ENCODE results near the gene TSPAN9.

DNA sequence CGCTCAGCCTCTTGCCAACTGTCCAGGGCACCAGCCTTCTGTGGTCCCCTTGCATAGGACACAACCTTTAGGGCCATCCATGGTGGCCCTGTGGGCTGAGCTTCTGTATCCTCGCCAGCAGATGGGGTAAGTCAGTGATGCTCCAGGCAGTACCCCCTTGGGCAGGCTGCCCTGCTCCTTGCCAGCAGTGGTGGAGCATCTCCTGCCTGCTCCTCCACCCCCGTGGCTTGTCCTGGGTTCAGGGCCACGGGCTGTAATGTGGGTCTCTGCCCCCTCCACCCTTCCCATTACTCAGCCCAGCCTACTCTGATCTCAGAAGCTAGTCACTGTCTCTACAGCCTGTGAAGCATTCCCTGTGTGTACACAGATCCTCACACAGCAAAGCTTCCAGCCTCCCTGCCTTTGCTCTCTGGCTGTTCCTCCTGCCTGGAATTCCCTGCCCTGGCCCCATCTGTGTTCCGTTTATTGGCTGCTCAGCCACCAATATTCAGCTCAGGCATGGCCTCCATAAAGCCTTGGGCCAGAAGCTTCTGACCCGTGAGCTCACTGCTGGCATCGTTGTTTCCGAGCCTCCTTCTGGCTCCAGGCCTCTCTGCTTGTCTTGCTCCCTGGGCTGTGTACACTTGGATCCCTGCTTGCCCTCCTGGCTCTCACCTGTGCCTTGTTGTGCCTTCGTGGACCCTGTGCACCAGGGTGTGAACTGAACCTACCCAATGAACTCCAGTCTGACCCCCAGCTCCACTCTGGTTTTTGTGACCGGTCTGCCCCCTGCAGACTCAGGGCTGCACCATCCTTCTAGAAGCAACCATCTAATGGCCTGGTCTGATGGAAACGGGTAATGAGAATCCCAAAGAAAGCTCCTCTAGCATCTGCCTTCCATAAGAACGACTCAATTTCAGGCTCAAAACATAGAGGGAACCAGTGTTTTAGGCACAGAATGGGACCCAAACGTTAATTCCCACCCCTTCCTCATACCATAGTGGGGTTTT, 236.8 kb downstream of the TSPAN9 start:
- TF ChIP-seq CTCF (IDR thresholded peaks at IDR 0.05): no peak
- TF ChIP-seq POLR2A (IDR thresholded peaks at IDR 0.05): no peak

Measured in suprapubic skin (tissue), 3 donors.